Stimulated activated naive CD8-positive, alpha-beta T cell treated with anti-CD3 and anti-CD28 coated beads, Interleukin-15, amount 100 ng/mL, for 72 hours (primary cell): ENCODE measurements around the gene DNAJB6.
"Not testable (repeated sequence)": the region's sequence is repeated elsewhere in the genome, so short reads cannot be mapped to it uniquely, and the experiment has no call there.

Experiments used
- ATAC-seq: fragments of 150-1000 bp; cut with Tn5 transposase; 2 replicates; pipeline ENCODE4 v1.10.0; 2021; ENCODE audit warnings: mild to moderate bottlenecking, moderate library complexity
- DNase-seq, 2 donors: peaks; one replicate each; pipeline ENCODE4 v3.0.0; 2021 to 2022
- H3K27ac Mint-ChIP-seq, 2 donors: one replicate each; pipeline ENCODE4 v1.8.0; 2022; ENCODE audit warnings: mild to moderate bottlenecking in 2 of 2, mixed read lengths in 2 of 2, moderate library complexity in 2 of 2
- H3K27me3 Mint-ChIP-seq: one replicate; pipeline ENCODE4 v1.8.0; 2022; ENCODE audit warnings: mixed read lengths
- H3K4me1 Mint-ChIP-seq: one replicate; pipeline ENCODE4 v1.8.0; 2022; ENCODE audit warnings: mild to moderate bottlenecking, mixed read lengths
- H3K4me3 Mint-ChIP-seq, 2 donors: one replicate each; pipeline ENCODE4 v1.8.0; 2022; ENCODE audit warnings: mild to moderate bottlenecking in 2 of 2, mixed read lengths in 2 of 2, moderate library complexity in 1 of 2
- H3K9me3 Mint-ChIP-seq, 2 donors: one replicate each; pipeline ENCODE4 v1.8.0; 2022; ENCODE audit warnings: mixed read lengths in 2 of 2

DNAJB6 gene

DNA sequence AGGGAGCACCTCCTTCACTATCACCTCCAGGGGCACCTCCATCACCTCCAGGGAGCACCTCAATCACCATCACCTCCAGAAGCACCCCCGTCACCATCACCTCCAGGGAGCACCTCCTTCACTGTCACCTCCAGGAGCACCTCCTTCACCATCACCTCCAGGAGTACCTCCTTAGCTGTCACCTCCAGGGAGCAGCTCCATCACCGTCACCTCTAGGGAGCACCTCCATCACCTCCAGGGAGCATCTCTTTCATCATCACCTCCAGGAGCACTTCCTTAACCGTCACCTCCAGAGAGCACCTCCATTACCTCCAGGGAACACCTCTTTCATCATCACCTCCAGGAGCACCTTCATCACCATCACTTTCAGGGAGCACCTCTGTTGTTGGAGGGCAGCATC, 103.0 kb downstream of the DNAJB6 start:
- H3K27ac Mint-ChIP-seq, result no peak overlapping the region
- no peak for DNase-seq
- H3K4me1 Mint-ChIP-seq, result no peaks in the 10 kb centered on the region
- no peaks in the 10 kb centered on the region for H3K9me3 Mint-ChIP-seq
- no peak for ATAC-seq
- H3K4me3 Mint-ChIP-seq, result no peak overlapping the region
- peaks cover 7% of the 10 kb centered on the region for H3K27me3 Mint-ChIP-seq

DNA sequence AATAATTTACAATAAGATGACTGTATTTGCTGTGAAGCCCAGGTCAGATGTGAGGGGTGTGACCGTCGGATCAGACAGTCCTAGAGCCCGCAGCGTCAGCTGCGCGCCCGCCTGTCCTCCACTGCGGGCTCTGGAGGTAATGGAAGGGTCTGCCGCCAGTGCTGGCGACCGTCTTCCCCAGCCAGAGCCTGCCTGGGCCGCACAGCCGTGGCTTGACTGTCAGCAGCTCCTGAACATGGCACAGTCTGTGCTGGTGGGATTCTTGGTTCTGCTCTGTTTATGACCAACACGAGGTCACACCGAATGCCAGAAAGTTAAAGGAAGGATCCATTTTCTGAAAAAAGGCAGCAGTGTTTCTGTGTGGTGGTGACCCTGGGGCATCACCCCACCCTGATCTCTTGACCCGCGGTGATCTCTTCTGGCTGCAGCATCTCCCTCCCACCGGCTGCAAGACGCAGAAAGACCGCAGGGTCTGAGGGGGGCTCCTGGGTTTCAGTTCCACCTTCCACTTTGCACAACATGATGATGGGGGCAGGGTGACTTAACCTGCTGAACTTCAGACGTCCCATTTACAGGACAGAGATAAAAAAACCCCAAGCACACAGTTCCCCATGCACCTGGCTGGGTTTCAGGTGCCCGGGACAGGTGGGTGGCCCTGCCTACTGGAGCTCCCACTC, 103.7 kb downstream of the DNAJB6 start:
- H3K27ac Mint-ChIP-seq, result peak overlapping the region in 1 of 2 donors; percentile 30
- no peaks in the 10 kb centered on the region for H3K9me3 Mint-ChIP-seq
- no peak for DNase-seq
- H3K4me1 Mint-ChIP-seq, result no peaks in the 10 kb centered on the region
- no peak overlapping the region for H3K4me3 Mint-ChIP-seq
- ATAC-seq, result no peak
- peaks cover 7% of the 10 kb centered on the region for H3K27me3 Mint-ChIP-seq

DNA sequence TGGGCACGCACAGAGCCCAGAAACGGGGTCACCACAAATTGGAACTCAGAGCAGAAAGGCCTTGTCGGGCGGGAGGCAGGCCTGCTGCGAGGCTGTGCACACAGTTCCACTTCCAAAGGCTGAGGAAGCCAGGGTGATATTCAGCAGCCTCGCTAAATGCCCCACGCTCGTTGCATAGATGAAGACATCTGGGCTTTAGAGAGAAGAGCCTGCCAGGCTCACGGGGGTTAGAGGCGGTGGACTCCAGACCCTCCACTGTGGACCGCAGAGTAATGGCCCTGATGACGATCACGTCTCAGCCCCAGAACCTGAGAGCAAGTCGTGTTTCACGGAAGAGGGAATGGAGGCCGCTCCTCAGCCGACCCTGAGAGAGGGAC, 104.2 kb downstream of the DNAJB6 start:
- Mint-ChIP-seq H3K4me1 (no peaks in the 10 kb centered on the region), H3K27me3 (peaks cover 7% of the 10 kb centered on the region), H3K27ac (no peak overlapping the region), H3K9me3 (no peaks in the 10 kb centered on the region), H3K4me3 (no peak overlapping the region)
- no peak for ATAC-seq
- DNase-seq, result no peak

DNA sequence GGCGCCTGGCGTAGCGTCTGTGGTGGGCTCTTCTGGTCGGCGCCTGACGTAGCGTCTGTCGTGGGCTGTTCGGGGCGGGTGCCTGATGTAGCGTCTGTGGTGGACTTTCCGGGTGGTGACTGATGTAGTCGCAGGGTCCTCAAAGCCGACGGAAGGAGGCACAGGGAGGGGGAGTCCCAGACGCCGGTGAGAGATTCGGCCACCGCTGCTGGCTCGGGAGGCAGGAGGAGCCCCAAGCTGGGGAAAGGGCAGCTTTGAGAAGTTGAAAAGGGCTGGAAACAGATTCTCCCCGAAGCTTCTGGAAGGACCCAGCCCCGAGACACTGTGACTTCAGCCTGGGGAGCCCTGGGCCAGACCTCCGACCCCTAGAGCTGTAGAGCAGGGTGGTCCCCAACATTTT, 105.7 kb downstream of the DNAJB6 start:
- H3K27me3 Mint-ChIP-seq, result peaks cover 7% of the 10 kb centered on the region
- no peak for ATAC-seq
- no peak for DNase-seq
- H3K4me1 Mint-ChIP-seq, result no peaks in the 10 kb centered on the region
- H3K9me3 Mint-ChIP-seq, result no peaks in the 10 kb centered on the region
- no peak overlapping the region for H3K27ac Mint-ChIP-seq
- H3K4me3 Mint-ChIP-seq, result no peak overlapping the region

DNA sequence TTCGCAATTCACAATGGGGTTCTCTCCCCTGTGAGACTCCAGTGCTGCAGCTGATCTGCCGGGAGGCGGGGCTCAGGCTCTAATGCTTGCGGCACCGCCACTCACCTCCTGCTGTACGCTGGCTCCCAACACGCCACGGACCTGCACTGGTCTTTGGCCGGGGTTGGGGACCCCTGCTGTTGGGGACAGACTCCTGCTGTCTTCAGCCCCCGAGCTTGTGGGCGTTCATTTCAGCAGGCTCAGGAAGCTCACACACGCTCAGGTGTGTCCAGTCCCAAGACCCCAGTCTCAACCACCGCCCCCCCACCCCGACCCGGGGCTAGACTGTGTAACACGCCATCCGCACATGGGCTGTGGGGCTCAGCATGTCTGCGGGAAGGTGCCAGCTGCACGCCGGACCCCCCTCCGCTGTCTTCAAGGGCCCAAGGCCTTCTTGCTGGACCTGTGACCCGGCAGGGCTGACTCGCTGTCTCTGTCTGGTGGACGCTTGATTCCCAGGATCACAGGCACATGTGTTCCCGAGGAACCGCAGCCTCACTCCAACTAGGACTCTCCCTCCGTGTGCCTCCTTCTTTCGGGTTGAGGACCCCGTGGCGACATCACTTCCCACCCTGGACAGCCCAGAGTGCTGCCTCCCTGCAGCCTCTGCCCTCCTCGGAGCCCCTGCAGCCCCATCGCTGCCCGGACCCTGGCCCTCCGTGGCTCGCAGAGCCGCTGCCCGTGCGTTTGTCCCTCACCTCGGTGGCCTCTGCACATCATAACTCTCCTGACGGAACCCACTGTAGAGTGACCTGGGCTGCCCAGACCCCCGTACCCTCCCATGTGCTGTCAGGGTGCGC, 106.4 kb downstream of the DNAJB6 start:
- peaks cover 7% of the 10 kb centered on the region for H3K27me3 Mint-ChIP-seq
- ATAC-seq (no peak), DNase-seq (no peak)
- no peak overlapping the region for H3K4me3 Mint-ChIP-seq
- no peaks in the 10 kb centered on the region for H3K4me1 Mint-ChIP-seq
- no peak overlapping the region for H3K27ac Mint-ChIP-seq
- H3K9me3 Mint-ChIP-seq, result no peaks in the 10 kb centered on the region

DNA sequence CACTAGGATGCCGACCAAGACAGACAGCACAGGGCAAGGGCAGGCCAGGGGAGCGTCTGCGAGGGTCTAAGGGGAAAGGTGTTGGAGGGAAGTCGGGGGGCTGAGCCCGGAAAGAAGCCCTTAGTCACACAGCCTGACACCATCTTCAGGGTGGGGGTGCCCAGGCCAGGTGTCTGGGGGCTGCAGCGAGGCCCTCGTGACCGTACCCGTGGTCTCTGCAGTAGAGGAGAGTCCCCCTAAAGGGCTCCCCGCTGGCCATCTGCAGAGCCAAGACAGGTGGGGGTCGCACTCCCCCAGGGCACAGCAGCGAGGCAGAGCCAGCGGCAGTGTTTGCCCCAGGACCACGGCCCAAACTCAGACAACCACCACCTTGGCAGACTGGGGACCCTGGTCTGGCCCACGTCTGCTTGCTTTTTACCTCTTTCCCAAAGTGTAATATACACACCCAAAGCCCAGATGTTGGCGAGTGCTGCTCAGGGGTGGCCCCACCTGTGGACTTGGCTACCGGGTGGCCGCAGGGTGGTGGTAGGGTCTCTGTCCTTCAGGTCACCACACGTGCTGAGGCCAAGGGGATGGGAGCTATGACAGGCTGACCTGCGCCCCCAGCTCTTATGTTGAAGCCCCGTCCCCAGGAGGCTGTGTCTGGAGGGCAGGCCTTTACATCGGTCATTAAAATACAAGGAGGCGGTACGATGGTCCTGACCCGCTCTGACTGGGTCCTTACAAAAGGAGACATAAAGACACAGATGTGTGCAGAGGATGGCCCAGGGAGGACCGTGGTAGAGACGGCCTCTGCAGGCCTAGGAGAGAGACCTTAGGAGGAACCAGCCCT, 107.4 kb downstream of the DNAJB6 start:
- Mint-ChIP-seq H3K4me1 (no peaks in the 10 kb centered on the region), H3K4me3 (no peak overlapping the region), H3K27me3 (peaks cover 6% of the 10 kb centered on the region), H3K9me3 (no peaks in the 10 kb centered on the region), H3K27ac (no peak overlapping the region)
- ATAC-seq (peak; percentile 31), DNase-seq (no peak)

DNA sequence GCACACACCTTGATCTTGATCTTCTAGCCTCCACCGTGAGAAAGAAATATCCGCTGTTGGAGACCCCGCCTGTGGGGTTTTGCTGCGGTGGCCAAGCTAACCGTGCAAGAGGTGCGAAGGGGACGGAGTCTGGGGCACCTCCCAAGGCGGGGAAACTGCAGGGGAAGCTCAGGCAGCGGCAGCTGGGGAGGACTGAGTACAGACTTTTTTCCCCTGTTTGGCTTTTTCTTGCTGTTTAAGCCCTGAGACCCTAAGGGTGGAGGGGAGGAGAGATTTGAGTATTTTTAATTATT, 108.0 kb downstream of the DNAJB6 start:
- Mint-ChIP-seq H3K9me3 (no peaks in the 10 kb centered on the region), H3K27me3 (peaks cover under 1% of the 10 kb centered on the region), H3K4me3 (no peak overlapping the region), H3K27ac (no peak overlapping the region), H3K4me1 (no peaks in the 10 kb centered on the region)
- DNase-seq, result no peak
- ATAC-seq, result no peak

DNA sequence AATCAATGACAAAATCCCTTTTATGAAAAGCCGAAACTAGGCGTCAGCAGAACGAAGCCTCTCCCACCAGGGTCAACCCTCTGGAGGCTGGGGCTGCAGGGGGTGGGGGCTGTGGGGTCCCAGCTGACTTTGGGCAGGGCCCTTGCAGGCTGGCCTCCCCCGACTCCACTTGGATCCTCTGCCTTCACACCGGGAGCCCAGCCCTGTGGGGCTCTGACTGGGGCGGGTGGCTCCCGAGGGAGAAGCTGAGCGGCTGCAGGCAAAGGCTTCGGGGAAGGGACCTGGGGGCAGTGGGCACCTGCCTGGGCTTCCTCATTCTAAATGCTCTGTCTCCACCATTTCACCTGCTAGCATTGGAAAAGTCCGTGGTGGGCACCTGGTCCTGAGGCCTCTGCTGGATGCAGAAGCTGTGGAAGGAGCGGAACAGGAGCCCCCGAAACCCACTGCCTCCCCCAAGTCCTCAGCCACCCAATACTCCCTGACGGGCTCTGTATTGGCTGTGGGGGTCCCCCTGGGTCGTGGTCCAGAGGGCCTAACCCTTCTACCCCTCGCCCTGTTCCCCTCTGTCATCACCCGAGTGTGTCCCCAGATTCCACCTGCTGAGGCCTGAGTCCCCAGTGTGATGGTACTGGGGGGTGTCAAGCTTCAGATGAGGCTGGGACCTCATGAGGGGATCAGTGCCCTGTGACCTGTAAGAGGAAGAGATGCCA, 108.6 kb downstream of the DNAJB6 start:
- Mint-ChIP-seq H3K27ac (no peak overlapping the region), H3K4me3 (no peak overlapping the region), H3K4me1 (no peaks in the 10 kb centered on the region), H3K9me3 (no peaks in the 10 kb centered on the region), H3K27me3 (no peaks in the 10 kb centered on the region)
- no peak for ATAC-seq
- DNase-seq, result no peak

DNA sequence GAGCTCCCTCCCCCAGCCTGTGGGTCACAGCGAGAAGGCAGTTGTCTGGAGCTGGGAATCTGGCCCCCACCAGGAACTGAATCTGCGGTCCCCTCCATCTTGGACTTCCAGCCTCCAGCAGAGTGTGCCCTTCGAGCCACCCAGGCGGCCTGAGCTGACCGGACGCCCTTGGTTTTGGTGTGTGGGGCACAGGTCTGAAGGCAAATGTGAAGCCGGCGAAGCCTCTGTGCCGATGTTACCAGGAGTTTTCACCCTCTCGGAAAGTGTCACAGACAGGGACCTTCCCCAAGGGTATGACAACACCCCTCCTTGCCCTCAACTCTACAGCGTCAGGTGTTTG, 109.1 kb downstream of the DNAJB6 start:
- Mint-ChIP-seq H3K4me1 (no peaks in the 10 kb centered on the region), H3K9me3 (no peaks in the 10 kb centered on the region), H3K27me3 (no peaks in the 10 kb centered on the region), H3K27ac (no peak overlapping the region), H3K4me3 (no peak overlapping the region)
- no peak for ATAC-seq
- no peak for DNase-seq

DNA sequence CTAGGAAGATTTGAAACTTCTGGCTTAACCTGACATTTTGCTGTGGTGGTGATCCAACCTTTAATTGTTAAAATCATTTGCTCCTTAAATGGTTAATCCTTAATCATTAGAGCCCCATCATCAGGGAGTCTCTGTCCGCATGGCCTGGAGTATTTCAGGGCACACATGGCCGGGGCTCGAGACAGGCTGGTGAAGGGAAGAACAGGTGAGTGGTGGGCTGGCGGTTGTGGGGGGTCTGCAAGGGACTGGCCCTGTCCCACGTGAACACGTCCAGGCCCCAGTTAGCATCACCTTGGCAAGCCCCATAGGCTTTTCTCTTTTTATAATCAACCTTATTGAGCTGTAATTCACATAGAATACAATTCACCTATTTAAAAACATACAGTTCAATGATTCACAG, 109.5 kb downstream of the DNAJB6 start:
- Mint-ChIP-seq H3K9me3 (no peaks in the 10 kb centered on the region), H3K4me1 (no peaks in the 10 kb centered on the region), H3K27ac (no peak overlapping the region), H3K27me3 (no peaks in the 10 kb centered on the region), H3K4me3 (no peak overlapping the region)
- no peak for ATAC-seq
- DNase-seq, result no peak

DNA sequence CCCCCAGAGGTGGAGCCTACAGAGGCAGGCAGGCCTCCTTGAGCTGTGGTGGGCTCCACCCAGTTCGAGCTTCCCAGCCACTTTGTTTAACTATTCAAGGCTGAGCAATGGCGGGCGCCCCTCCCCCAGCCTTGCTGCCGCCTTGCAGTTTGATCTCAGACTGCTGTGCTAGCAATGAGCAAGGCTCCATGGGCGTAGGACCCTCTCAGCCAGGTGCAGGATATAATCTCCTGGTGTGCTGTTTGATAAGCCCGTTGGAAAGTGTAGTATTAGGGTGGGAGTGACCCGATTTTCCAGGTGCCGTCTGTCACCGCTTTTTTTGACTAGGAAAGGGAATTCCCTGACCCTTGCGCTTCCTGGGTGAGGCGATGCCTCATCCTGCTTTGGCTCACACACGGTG, 117.2 kb downstream of the DNAJB6 start:
- not testable (repeated sequence) for ATAC-seq, H3K27ac Mint-ChIP-seq, H3K4me1 Mint-ChIP-seq, DNase-seq, H3K4me3 Mint-ChIP-seq
- Mint-ChIP-seq H3K27me3 (peaks cover 10% of the 10 kb centered on the region), H3K9me3 (peaks cover 8 to 11% of the 10 kb centered on the region in 2 donors)

DNA sequence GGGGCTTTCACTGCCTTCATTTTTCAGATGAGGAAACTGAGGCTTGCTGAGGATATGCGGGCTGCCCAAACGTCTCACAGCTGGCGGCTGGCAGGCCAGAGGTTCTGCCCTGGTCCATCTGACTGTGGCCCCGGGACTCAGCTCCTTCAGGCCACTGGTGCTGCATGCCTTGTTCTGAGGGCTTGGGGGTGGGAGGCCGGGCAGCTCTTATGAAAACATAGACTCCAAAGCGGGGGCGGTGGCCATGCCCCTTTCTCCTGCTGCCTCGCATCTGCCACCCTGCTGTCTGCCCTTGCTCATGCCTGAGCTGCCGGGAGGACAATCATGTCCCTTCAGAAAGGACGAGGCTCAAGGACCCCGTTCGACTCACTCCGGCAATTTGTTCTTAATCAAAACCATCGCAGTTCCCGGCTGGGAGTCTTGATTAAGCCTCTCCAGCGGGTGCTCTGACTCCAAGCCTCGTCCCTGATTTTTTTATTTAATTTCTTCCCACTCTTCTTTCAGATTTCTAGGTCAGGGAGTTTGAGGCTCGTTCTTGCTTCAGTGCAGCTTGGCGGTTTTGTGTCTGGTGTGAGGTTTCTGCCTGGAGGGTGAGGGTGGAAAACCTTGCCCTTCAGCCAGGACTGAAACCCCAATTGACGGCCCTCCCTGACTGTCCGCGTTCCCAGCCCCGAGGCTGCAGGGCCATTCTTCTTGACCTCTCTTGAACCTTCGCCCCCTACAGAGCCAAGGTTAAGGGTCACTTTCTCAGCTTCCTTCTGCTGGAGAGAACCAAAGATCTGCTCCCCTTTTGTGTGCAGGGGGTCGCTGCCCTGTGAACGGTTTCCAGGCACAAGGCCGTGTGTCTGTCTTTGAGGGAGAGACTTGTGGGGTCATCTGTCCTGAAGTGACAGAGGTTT, 120.8 kb downstream of the DNAJB6 start:
- H3K9me3 Mint-ChIP-seq, result peaks cover 8 to 11% of the 10 kb centered on the region in 2 donors
- ATAC-seq, result no peak
- H3K4me1 Mint-ChIP-seq, result peaks cover 10% of the 10 kb centered on the region
- peak overlapping the region in 1 of 2 donors; percentile 64 for H3K27ac Mint-ChIP-seq
- peaks cover 19% of the 10 kb centered on the region for H3K27me3 Mint-ChIP-seq
- DNase-seq, result no peak
- no peak overlapping the region for H3K4me3 Mint-ChIP-seq

DNA sequence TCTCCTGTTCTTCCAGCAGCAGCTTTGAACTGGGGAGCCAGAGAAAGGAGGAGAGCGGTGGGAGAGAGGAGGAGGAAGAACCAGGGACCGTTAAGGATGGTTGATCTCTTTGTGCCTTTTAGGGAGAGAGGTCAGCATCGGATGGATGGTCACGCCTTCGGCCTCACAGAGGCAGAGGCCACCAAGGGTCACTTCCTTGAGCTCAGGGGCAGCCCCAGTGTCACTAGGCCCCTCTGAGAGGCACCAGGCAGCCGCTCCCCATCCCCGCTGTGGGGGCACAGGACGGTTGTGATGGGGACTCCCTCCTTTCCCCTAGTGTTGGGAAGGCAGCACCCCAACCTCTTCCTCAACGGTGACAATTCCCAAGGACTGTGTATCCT, 121.4 kb downstream of the DNAJB6 start:
- peaks cover 19% of the 10 kb centered on the region for H3K27me3 Mint-ChIP-seq
- H3K4me1 Mint-ChIP-seq, result peaks cover 16% of the 10 kb centered on the region
- H3K9me3 Mint-ChIP-seq, result peaks cover 1 to 5% of the 10 kb centered on the region in 2 donors
- no peak overlapping the region for H3K4me3 Mint-ChIP-seq
- no peak for DNase-seq
- no peak for ATAC-seq
- no peak overlapping the region for H3K27ac Mint-ChIP-seq

DNA sequence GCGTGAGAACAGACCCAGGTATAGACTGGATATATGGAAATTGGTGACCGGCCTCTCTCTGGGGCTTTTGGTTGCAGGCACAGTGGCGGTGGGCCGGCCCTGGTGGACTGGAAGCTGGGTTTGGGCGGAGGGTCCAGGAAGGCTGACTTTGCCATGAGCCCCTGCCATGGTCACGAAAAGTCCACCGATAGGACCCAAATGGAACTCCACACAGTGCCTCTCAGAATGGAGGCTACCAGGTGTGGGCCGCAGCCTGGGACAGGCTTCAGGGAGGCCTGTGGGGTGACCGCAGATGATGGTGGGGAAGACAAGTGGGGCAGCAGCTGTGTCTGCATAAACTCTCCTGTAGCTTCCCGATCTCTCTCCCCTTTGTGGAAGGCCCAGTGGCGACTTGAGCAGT, 123.2 kb downstream of the DNAJB6 start:
- DNase-seq (no peak), ATAC-seq (no peak)
- Mint-ChIP-seq H3K4me1 (peaks cover 16% of the 10 kb centered on the region), H3K9me3 (no peaks in the 10 kb centered on the region), H3K4me3 (no peak overlapping the region), H3K27ac (no peak overlapping the region), H3K27me3 (peaks cover 19% of the 10 kb centered on the region)

DNA sequence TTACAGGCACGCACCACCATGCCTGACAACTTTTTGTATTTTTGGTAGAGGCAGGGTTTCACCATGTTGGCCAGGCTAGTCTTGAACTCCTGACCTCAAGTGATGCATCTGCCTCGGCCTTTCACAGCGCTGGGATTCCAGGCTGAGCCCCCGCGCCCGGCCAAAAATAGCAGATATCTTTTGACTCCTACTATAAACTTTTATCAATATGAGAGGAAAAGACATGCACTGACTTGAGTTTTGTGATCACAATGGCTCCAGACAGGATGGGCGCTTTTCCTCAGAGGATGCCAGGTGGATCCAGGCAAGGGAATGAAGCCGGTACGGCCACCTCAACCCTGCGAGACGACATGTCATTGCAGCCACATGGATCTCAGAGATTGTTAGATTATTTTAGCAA, 123.9 kb downstream of the DNAJB6 start:
- H3K9me3 Mint-ChIP-seq, result no peaks in the 10 kb centered on the region
- peaks cover 19% of the 10 kb centered on the region for H3K27me3 Mint-ChIP-seq
- H3K4me1 Mint-ChIP-seq, result peaks cover 16% of the 10 kb centered on the region
- H3K27ac Mint-ChIP-seq, result no peak overlapping the region
- DNase-seq, result no peak
- no peak for ATAC-seq
- no peak overlapping the region for H3K4me3 Mint-ChIP-seq
